PC-9 (cell line): ENCODE measurements around the gene JSRP1.

ENCODE experiments used
- CTCF ChIP-seq: fragments of 200-600 bp; sonication (generic); conservative IDR thresholded peaks from 2 replicates; pipeline ENCODE4 v1.6.1; 2017; ENCODE audit warnings: mixed run types, antibody characterized with exemption, mild to moderate bottlenecking, moderate library complexity
- EZH2 ChIP-seq: fragments of 200-600 bp; sonication (generic); IDR thresholded peaks from 2 replicates; pipeline ENCODE4 v1.8.0; 2017; ENCODE audit warnings: antibody characterized with exemption, low read depth

DNA sequence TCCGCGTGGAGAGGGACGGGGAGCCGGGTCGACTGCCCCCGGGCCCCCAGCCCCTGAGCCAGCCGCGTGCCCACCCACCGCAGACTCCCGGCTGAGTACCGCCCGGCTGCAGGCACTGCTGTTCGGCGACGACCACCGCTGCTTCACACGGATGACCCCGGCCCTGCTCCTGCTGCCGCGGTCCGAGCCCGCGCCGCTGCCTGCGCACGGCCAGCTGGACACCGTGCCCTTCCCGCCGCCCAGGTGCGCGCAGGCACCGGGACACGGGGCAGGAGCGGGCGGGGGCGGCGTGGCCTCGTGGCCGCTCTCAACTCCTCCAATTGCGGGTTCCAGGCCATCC, 5.5 kb downstream of the JSRP1 start:
- TF ChIP-seq EZH2, result no peak
- TF ChIP-seq CTCF, result no peak
